GM21390 (cell line): ENCODE data around the gene STK36.
A peak's percentile ranks its signal among the peaks of the same experiment; 100 is the strongest.

Source experiments
- ATAC-seq: cut with Tn5 transposase; IDR thresholded peaks from one replicate; pipeline ENCODE4 v1.9.1; 2021; ENCODE audit not compliant: unreplicated experiment

The STK36 gene, protein sequence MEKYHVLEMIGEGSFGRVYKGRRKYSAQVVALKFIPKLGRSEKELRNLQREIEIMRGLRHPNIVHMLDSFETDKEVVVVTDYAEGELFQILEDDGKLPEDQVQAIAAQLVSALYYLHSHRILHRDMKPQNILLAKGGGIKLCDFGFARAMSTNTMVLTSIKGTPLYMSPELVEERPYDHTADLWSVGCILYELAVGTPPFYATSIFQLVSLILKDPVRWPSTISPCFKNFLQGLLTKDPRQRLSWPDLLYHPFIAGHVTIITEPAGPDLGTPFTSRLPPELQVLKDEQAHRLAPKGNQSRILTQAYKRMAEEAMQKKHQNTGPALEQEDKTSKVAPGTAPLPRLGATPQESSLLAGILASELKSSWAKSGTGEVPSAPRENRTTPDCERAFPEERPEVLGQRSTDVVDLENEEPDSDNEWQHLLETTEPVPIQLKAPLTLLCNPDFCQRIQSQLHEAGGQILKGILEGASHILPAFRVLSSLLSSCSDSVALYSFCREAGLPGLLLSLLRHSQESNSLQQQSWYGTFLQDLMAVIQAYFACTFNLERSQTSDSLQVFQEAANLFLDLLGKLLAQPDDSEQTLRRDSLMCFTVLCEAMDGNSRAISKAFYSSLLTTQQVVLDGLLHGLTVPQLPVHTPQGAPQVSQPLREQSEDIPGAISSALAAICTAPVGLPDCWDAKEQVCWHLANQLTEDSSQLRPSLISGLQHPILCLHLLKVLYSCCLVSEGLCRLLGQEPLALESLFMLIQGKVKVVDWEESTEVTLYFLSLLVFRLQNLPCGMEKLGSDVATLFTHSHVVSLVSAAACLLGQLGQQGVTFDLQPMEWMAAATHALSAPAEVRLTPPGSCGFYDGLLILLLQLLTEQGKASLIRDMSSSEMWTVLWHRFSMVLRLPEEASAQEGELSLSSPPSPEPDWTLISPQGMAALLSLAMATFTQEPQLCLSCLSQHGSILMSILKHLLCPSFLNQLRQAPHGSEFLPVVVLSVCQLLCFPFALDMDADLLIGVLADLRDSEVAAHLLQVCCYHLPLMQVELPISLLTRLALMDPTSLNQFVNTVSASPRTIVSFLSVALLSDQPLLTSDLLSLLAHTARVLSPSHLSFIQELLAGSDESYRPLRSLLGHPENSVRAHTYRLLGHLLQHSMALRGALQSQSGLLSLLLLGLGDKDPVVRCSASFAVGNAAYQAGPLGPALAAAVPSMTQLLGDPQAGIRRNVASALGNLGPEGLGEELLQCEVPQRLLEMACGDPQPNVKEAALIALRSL (N-terminal part only)

DNA sequence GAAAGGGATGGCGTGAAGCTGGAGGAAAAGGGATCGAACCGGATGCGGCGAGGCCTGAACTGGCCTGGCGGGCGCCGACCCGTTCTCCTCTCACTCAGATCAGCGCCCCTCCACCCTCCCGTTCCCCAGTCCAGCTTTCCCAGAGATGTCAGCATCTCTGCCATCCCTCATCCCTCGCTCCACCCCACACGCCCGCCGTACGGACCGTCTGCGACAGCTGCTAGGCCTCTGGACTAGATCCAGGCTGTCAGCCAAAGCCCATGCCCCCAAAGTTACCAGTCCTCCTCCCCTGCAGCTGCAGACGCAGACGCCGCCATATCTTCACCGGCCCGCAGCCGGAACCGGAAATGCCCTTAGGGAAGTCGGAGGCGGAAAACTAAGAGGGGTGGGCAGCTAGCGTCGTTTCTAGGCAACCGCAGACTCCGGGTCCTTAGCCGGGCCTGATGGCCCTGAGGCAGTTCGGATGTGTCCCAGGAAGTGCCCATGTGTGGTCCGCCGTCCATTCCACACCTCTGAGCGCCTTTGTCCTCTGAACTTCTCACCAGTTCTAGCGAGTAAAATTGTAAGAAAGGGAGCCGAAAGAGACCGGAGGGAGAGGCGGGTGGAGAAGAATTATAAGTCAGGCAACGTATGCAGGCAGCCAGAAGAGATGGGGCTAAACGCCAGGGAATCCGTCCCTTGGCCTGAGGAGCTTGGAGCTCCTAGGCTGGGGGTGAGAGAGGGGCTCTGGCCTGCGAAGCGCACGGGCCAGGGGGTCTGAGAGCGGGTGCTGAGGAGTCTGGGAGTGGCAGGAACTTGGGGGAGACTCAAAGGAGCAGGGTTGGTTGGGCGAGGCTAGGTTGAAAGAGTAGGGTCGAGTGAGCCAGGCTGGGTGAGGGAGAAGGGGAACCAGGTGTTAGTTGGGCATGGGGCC, at the start of gene STK36, which contains the start of gene RNF25:
STK36 (plus strand) TSS at position 433 of the 913 bp plus-strand sequence. CDS start 744 bp downstream, outside the sequence.
RNF25 (minus strand) TSS at position 349 of the 913 bp plus-strand sequence; CDS start at position 317, 32 bp downstream.
- ATAC-seq: peak; percentile 94

DNA sequence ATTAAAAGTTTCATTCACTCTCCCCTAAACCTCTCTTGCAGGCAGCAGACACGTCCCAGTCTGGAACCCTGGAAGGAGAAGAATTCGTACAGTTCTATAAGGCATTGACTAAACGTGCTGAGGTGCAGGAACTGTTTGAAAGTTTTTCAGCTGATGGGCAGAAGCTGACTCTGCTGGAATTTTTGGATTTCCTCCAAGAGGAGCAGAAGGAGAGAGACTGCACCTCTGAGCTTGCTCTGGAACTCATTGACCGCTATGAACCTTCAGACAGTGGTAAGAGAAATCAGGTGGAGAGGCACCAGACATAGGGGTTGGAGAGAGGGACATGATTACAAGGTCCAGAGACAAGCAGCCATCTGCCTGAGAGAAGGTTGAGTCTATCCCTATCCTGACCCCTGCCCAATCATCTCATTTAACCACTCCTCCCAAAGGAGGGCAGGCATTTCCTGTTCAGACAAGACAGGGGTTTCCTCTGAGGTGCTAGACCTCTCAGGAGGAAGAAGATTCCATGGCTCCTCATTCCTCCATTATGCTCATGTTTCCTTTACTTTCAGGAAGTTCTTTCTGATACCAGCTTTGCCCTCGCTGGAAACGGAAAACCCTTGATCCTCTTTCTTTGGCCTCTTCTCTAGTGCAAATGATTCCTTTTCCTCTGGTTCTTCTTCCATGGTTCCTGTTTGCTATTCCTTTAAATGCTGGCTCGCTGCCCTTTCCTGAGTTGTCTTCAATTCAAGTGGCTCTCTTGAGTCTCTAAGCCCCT, 49.1 kb upstream of the STK36 start:
- no peak for ATAC-seq

DNA sequence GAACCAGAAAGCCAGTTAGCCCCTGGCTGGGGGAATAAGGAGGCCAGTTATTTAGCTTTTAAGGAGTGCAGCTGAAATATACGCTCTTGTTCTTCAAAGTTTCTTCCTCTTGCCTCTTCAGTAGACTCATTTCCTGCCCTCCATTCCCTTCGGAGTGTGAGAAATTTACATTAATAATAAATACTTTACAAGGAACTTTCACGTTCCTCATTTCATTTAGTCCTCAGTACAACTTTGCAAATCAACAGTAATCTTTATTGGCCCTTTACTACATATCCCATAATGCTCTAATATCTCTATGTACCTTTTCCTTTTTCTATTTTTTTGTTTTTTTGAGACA, 48.5 kb upstream of the STK36 start:
- no peak for ATAC-seq

DNA sequence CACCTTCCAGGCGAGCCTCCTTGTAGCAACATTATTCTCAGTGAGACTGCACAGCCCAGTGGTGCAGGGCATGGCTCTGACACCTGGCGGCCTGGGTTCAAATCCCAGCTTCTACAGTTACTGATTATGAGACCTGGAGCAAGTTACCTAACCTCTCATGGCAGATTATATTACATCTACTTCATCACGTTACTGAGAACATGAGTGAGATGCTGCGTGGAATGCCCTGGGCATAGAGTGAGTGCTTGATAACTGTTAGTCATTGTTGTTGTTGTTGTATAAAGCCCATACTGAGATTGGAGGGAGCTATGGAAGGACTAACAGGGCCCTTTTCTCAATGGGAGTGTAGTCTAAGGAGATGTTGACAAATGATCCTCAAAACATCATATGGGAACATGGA, 45.5 kb upstream of the STK36 start:
- ATAC-seq: no peak

DNA sequence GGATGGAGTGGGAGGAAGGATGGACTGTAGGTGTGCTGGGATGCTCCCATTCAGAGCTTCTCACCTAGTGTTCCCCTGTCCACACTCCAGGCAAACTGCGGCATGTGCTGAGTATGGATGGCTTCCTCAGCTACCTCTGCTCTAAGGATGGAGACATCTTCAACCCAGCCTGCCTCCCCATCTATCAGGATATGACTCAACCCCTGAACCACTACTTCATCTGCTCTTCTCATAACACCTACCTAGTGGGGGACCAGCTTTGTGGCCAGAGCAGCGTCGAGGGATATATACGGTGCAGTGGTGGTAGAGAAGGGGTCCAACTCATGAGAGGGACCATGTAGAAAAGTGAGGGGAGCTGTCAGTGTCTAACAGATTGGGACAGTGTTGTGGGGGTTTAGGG, 43.9 kb upstream of the STK36 start:
- ATAC-seq: no peak

DNA sequence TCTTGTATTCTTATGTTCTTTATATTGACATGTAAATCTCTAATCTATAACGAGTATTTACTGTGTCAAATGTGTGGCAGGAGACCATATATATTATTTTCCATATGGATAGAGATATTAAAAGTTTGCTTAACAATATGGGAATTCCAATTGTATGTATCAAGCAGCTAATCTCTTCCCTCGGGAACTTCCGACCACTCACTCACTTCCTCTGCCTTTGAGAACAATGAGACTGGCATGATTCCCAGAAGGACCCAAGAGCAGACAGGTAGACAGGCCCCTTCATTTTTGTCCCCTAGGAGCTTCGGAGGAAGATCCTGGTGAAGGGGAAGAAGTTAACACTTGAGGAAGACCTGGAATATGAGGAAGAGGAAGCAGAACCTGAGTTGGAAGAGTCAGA, 40.0 kb upstream of the STK36 start:
- ATAC-seq: no peak

DNA sequence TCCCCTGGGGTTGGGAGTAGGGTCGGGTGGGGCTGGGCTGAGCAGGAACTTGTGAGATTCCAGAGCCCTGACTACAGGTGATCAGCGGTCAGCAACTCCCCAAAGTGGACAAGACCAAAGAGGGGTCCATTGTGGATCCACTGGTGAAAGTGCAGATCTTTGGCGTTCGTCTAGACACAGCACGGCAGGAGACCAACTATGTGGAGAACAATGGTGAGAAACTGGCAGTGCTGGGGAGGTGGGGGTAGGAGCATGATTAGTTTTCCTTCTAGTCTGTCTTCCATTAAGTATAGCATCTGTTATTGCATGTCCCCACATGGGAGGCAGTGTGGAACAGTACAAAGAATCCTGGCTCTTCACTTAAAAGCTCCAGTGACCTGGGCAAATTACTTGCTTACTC, 36.2 kb upstream of the STK36 start:
- no peak for ATAC-seq

DNA sequence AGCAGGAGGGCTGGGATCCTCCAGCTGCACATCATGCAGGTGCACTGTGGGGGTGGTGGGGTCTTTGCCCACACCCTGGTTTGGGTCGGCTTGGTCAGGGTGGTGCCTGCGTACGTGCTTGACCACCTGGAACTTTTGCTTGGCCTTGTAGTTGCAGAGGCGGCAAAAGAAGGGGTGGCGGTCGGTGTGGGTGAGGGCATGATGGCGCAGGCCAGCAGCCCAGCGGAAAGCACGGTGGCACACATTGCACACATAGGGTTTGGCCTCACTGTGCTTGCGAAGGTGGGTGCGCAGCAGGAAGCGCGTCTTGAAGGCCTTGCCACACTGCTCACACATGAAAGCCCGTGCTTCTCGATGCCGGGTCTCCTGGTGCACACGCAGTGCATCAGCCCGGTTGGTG, 33.5 kb upstream of the STK36 start:
- no peak for ATAC-seq

DNA sequence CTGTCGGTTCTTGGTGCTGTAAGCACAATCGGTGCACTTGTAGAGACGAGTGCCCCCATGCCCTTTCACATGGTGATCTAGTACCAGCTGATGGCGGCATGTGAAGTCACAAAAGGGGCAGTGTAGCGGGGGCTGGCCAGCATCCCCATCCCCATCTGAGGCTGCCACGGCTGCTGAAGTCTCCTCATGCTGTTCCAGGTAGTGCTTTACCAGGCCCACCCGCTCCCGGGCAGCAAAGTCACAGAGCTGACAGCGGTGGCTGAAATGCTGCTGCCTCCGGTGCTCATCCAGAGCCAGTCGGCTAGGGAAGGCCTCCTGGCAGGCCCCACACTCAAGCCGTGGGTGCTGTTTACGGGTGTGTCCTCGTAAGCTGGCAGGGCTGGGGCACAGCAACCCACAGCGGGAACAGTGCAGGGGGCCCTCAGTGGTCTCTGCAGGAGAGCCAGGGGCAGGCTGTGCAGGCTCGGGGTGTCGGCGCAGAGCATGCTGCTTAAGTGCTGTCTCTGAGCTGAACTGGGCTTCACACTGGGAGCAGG, 29.7 kb upstream of the STK36 start:
- no peak for ATAC-seq

DNA sequence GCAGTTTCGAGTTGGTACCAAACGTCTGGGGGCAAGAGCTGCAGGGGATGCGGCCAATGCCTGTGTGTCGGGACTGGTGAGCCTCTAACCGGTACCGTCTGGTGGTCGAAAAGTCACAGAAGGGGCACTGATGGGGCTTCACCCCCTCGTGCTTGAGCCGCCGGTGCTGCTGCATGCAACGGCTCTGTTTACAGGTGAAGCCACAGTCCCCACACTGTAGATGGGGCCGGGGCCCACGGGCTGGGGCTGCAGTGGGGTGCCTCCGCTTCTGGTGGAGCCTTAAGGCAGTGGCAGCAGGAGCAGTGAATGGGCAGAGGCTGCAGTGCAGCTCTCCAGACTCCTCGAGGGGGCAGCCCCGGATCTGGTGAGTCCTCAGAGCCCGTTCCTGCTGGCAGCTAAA, 29.1 kb upstream of the STK36 start:
- no peak for ATAC-seq

DNA sequence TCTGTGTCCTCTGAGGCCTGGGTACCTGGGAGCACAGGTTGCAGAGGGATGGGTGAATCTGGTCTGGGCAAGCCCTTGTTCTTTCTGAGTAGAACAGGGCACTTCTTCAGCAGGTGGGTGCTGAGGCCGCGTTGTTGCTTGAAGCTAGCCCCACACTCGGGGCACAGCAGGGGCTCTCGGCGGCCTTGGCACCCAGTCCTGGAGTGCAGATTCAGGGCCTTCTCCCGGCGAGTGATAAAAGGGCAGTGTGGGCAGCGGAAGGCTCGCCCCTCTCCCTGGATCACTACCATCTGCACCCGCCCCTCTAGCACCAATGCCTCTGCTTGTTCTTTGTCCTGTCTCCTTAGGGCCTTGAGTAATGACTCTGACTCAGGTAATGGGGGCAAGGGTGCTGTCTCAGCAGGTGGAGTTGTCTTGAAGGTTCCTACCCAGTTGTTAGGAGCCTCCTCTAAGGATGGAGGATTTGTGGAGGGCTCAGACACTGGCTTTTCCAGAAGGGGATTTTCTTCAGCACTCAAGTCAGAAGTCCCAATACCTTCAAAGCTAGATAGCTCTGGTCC, 28.1 kb upstream of the STK36 start:
- ATAC-seq: no peak

DNA sequence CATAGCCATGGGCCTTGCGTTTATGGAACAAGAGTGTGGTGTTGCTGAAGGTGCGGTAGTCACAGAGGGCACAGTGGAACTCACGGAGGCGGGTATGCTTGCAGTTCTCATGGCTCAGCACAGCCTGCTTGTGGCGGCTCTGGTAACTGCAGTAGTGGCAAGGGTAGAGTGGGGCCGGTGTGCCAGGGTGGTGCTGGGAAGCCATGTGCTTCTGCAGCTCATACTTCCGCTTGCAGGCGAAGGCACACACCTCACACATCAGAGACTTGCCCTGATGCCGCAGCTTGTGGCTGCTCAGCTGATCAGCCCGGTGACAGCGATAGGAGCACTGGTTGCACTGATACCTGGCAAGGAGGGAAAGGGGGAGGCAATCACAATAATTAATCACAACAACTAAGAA, 27.2 kb upstream of the STK36 start:
- no peak for ATAC-seq

DNA sequence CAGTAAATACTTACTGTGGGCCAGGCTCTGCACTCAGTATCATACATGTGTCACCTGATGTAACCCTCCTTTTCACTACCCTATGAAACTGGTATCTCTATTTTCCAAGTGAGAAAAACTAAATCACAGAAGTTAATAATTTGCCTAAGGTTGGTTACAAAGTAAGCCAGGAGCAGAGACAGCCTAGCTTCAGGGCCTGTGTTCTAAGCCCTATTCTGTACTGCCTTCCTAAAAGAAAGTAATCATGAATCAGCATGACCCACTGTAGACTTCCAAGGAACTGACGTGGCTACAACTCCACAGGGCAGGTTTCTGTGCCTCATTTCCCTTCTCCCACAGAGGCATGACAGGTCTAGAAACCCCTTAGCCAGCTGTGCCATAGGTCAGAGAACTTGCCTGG, 26.8 kb upstream of the STK36 start:
- ATAC-seq: no peak

DNA sequence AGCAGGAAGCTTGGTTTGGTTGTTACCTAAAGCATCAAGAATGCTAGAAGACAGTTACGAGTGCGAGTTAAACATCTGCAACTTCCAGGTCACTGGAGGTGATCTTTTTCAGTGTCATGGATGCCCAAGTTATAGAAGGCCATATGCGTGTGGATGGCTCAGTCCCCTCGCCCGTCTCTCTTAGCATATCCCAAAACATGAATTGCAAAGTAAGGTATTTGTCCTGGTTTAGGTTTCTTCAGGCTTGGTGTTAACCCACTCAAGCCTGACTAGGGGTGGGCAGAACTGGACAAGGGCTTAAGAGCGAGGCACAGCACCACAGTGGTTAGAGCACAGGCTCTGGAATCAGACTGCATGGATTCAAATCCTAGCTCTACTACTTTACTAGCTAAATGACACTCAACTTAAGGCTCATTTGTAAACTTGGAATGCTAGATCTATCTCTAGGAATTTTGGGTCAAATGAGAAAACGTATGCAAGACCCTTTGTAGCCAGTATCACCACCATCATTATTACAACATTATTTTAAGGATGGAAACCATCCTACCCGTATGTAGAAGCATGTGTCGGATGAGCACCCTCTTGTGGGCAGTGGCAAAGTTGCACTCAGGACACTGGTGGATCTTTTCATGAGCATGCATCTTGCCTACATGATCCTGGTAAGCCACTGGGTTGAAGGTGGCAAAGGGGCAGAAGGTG, 23.6 kb upstream of the STK36 start:
- ATAC-seq: no peak

DNA sequence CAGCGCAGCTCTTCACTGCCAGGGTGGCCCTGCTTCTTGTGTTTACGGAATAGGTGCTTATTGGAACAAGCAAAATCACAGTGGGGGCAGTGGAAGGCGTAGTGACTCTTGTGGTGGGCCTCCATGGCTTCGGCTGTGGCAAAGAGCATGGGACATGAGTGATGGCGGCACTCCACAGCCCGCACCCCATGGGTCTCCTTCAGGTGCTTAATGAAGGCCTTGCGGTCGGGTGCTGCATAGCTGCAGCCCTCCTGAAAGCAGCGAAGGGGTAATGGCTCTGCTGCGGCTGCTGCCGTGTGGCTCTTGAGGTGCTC, 23.1 kb upstream of the STK36 start:
- no peak for ATAC-seq

DNA sequence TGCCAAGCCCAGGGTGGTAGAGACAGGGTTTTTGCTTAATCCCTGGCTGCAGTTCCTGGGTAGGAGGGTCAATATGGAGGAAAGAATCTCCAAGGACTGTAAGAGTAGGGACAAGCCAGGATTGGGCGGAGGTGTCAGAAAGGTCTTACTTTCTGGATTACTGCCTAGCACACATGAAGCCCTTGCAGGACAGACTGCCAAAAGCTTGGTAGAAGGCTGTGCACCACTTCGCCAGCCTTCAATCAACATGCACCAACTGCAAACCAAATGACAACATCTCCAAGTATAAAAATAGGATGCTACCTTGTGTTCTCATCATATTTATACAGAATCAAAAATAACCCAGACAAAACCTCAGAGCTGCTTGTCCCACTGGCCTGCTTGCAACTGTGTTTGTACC, 16.1 kb upstream of the STK36 start:
- ATAC-seq: no peak

DNA sequence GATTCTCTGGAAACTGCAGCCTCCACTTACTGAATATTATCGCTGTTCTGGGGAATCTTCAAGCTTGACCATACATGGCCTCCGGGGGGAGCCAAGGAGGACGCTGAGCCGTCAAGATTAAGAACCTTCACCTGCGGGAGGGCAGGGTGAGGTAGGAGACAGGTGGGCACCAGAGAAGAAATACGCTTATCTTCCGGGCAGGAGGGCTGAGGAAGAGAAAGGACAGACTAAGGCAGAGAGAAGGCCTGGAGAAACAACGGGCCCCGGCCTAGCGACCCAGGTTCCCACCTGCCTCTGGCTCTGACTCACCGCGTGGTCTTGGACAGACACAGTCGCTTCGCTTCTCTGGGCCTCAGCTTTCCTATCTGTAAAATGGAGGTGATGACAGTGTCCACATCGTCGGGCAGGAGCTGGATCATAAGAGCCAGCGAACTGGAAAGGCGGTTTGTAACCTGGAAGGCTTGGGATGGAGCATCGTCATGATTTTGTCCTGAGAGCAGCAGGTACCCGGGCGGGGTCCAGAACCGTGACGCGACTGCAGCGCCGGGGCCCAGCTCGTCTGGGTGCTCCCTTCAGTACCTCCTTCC, 13.1 kb upstream of the STK36 start:
- peak; percentile 37 for ATAC-seq
